Transverse colon (tissue), 4 donors: ENCODE data around the gene ATP5MG. TPM values are rescaled to one million over a fixed set of nuclear protein-coding genes. Genes with fewer than 3 reads are reported as not detected.

Experiments
- DNase-seq: peaks from one replicate; pipeline ENCODE4 v3.0.0-alpha.2; 2019
- H3K27ac ChIP-seq, 4 donors: fragments of 200-600 bp; sonication (generic); 2 replicates each; pipeline ENCODE4 v1.5.1; 2016 to 2018; ENCODE audit warnings: inconsistent platforms in 4 of 4
- H3K27me3 ChIP-seq: fragments of 200-600 bp; sonication (generic); 2 replicates; pipeline ENCODE4 v1.5.1; 2017; ENCODE audit warnings: inconsistent platforms
- H3K36me3 ChIP-seq, 4 donors: fragments of 200-600 bp; sonication (generic); 2 replicates each; pipeline ENCODE4 v1.5.1; 2017 to 2019; ENCODE audit warnings: inconsistent platforms in 4 of 4
- H3K4me1 ChIP-seq, 4 donors: fragments of 200-600 bp; sonication (generic); 2 replicates each; pipeline ENCODE4 v1.5.1; 2017 to 2020; ENCODE audit warnings: inconsistent platforms in 4 of 4
- H3K4me3 ChIP-seq, 4 donors: fragments of 200-600 bp; sonication (generic); 1 replicate in 1 of 4; 2 replicates in 3 of 4; pipeline versions ENCODE4 v1.5.1 to v1.6.1; 2017 to 2019; ENCODE audit warnings: inconsistent platforms in 4 of 4
- H3K9me3 ChIP-seq, 2 donors: fragments of 200-600 bp; sonication (generic); 2 replicates each; pipeline ENCODE4 v1.5.1; 2017 to 2019; ENCODE audit warnings: inconsistent platforms in 2 of 2
- EP300 ChIP-seq: sonication (generic); formaldehyde crosslinking; IDR thresholded peaks from one replicate; pipeline ENCODE4 v1.6.1; 2017; ENCODE audit warnings: antibody characterized with exemption, low read depth
- POLR2A ChIP-seq: fragments of 450-650 bp; IDR thresholded peaks from one replicate; pipeline ENCODE4 v1.6.1; 2016; ENCODE audit warnings: antibody characterized with exemption, mild to moderate bottlenecking, moderate library complexity
- POLR2AphosphoS5 ChIP-seq, 3 donors: sonication (generic); formaldehyde crosslinking; IDR thresholded peaks; one replicate each; pipeline ENCODE4 v1.6.1; 2016; ENCODE audit warnings: antibody characterized with exemption in 3 of 3
- WGBS, 2 donors: methylation state at CpG; one replicate each; pipeline ENCODE4 v1.1.5; 2018; ENCODE audit warnings: low coverage in 1 of 2; 5-methylcytosine and 5-hydroxymethylcytosine counted together
- in situ Hi-C, 4 donors: fragments of 200-750 bp; cut with MboI; loops; one replicate each; pipeline versions ENCODE4 v1.15.0 to v1.15.1; 2017; ENCODE audit warnings: low sequenced_read_pairs in 3 of 4, low pct_ligation_motif_present in 1 of 4, low pct_unique_long_range_greater_than_20kb in 1 of 4
- intact Hi-C: fragments of 100-400 bp; cut with DNase I; formaldehyde crosslinking; loops from one replicate; pipeline ENCODE4 v1.15.1; 2023; ENCODE audit warnings: low total_unique reads
- total RNA-seq, 4 donors: library from RNA; depleted of rRNA; stranded (reverse); fragments of >200 nt; gene quantifications; one replicate each; pipeline ENCODE4 v1.1.0, GENCODE V29; 2016
- TF ChIP-seq, protein P1 (sequence below), 5 experiments: fragments of 200-600 bp in 3 of 5; fragments of 450-650 bp in 2 of 5; sonication (generic) in 3 of 5; IDR thresholded peaks; 1 replicate in 2 of 5; 2 replicates in 3 of 5; pipeline ENCODE4 v1.5.1; 2016 to 2017; ENCODE audit warnings: antibody characterized with exemption in 5 of 5, inconsistent platforms in 3 of 5, mild to moderate bottlenecking in 2 of 5, moderate library complexity in 1 of 5

The ATP5MG gene
- total RNA-seq, 4 donors from 2014 or later, result 3.8 to 74.2 (median 46.9) TPM

GRCh38 chr11:118438314-118438931 lies 37.0 kb downstream of the ATP5MG start:
- H3K4me1 ChIP-seq, result peaks cover 8 to 73% (median 52%) of the 10 kb centered on the region in 4 donors

GRCh38 chr11:118439646-118440045 lies 38.2 kb downstream of the ATP5MG start:
- intact Hi-C loops, result loop anchor here (5.0 kb wide), 1 partner anchor 37 kb away; the partner anchor contains the start of gene ATP5MG
- no peak for TF ChIP-seq POLR2A
- TF ChIP-seq POLR2AphosphoS5 (IDR thresholded peaks at IDR 0.05), result no peak
- TF ChIP-seq, protein P1, sequence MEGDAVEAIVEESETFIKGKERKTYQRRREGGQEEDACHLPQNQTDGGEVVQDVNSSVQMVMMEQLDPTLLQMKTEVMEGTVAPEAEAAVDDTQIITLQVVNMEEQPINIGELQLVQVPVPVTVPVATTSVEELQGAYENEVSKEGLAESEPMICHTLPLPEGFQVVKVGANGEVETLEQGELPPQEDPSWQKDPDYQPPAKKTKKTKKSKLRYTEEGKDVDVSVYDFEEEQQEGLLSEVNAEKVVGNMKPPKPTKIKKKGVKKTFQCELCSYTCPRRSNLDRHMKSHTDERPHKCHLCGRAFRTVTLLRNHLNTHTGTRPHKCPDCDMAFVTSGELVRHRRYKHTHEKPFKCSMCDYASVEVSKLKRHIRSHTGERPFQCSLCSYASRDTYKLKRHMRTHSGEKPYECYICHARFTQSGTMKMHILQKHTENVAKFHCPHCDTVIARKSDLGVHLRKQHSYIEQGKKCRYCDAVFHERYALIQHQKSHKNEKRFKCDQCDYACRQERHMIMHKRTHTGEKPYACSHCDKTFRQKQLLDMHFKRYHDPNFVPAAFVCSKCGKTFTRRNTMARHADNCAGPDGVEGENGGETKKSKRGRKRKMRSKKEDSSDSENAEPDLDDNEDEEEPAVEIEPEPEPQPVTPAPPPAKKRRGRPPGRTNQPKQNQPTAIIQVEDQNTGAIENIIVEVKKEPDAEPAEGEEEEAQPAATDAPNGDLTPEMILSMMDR (IDR thresholded peaks at IDR 0.05), result no peak
- no peak for TF ChIP-seq EP300

More at GRCh38 chr11:118438314-118438931, 37.0 kb downstream of the ATP5MG start:
- no peaks in the 10 kb centered on the region for H3K27me3 ChIP-seq
- 1 to 3% methylated on average over 5 to 14 of the region's 14 CpGs for WGBS, 2 donors
- no peaks in the 10 kb centered on the region for H3K36me3 ChIP-seq
- TF ChIP-seq, protein P1 (IDR thresholded peaks at IDR 0.05), result no peak
- TF ChIP-seq EP300, result no peak
- peak; percentile 17 for TF ChIP-seq POLR2A
- intact Hi-C loops (loop anchor here (5.0 kb wide), 1 partner anchor 36 kb away; the partner anchor contains the start of gene ATP5MG), in situ Hi-C loops (no loop called here)
- H3K9me3 ChIP-seq, result no peaks in the 10 kb centered on the region
- peak overlapping the region; percentile 93 to 99 (median 96) for H3K4me3 ChIP-seq
- peak; percentile 48 for DNase-seq
- peak overlapping the region; percentile 94 to 96 (median 94) for H3K27ac ChIP-seq

GRCh38 chr11:118441770-118442275 lies 40.4 kb downstream of the ATP5MG start:
- Histone ChIP-seq H3K27ac (no peak overlapping the region), H3K36me3 (no peaks in the 10 kb centered on the region), H3K4me1 (peaks cover 15 to 80% (median 53%) of the 10 kb centered on the region in 4 donors), H3K27me3 (no peaks in the 10 kb centered on the region), H3K9me3 (no peaks in the 10 kb centered on the region), H3K4me3 (no peak overlapping the region)
- TF ChIP-seq POLR2AphosphoS5 (IDR thresholded peaks at IDR 0.05) (no peak), POLR2A (no peak), EP300 (no peak)
- TF ChIP-seq, protein P1 (IDR thresholded peaks at IDR 0.05), result no peak
- WGBS, 2 donors, result 36 to 50% methylated on average over 1 to 3 of the region's 3 CpGs
- DNase-seq, result no peak
- in situ Hi-C loops, result no loop called here
- intact Hi-C loops, result no loop called here

More at GRCh38 chr11:118439646-118440045, 38.2 kb downstream of the ATP5MG start:
- in situ Hi-C loops, result no loop called here
- H3K4me1 ChIP-seq, result peaks cover 15 to 76% (median 56%) of the 10 kb centered on the region in 4 donors
- H3K9me3 ChIP-seq, result no peaks in the 10 kb centered on the region
- H3K27me3 ChIP-seq, result no peaks in the 10 kb centered on the region
- H3K36me3 ChIP-seq, result no peaks in the 10 kb centered on the region
- DNase-seq, result no peak
- no peak overlapping the region for H3K4me3 ChIP-seq
- no peak overlapping the region for H3K27ac ChIP-seq

GRCh38 chr11:118442301-118442700 lies 40.9 kb downstream of the ATP5MG start:
- Histone ChIP-seq H3K4me3 (no peak overlapping the region), H3K27ac (no peak overlapping the region), H3K36me3 (no peaks in the 10 kb centered on the region), H3K4me1 (peaks cover 15 to 80% (median 53%) of the 10 kb centered on the region in 4 donors), H3K27me3 (no peaks in the 10 kb centered on the region), H3K9me3 (no peaks in the 10 kb centered on the region)
- in situ Hi-C loops, result no loop called here
- intact Hi-C loops, result no loop called here
- no peak for DNase-seq
- 49 to 63% methylated on average over 1 to 3 of the region's 3 CpGs for WGBS, 2 donors
- TF ChIP-seq POLR2A (no peak), EP300 (no peak), POLR2AphosphoS5 (IDR thresholded peaks at IDR 0.05) (no peak)
- TF ChIP-seq, protein P1 (IDR thresholded peaks at IDR 0.05), result no peak
